GM10248 (cell line): Measurements from ENCODE around the gene RPP21.

Experiments used
- CTCF ChIA-PET: fragments of 300-600 bp; sonication (Branson Sonifier 250); formaldehyde crosslinking; extraction: SDS; loops from one replicate; lab custom pipeline; 2021; ENCODE audit warnings: antibody characterized with exemption; lab: Yijun Ruan, JAX
- POLR2A ChIA-PET: fragments of 350-650 bp; sonication (Branson Sonifier 250); formaldehyde crosslinking; extraction: SDS; loops from one replicate; lab custom pipeline; 2020; ENCODE audit warnings: antibody characterized with exemption; lab: Yijun Ruan, JAX
- DNase-seq: peaks from one replicate; pipeline ENCODE4 v3.0.0; 2012; ENCODE audit errors: extremely low spot score
- CTCF ChIP-seq: IDR thresholded peaks from 2 replicates; pipeline ENCODE4 v1.5.1; 2012; ENCODE audit warnings: mild to moderate bottlenecking, low read depth; ENCODE audit errors: extremely low read depth, missing control alignments, control extremely low read depth

RPP21 gene

DNA sequence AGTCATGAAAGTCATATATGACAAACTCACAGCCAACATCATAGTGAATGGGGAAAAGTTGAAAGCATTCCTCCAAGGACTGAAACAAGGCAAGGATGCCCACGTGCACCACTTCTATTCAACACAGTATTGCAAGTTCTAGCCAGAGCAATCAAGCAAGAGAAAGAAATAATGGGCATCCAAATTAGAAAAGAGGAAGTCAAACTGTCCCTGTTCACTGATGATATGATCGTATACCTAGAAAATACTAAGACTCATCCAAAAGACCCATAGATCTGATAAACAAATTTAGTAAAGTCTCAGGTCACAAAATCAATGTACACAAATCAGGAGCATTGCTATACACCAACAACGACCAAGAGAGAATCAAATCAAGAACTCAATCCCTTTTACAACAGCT, 41.2 kb downstream of the RPP21 start:
- CTCF ChIA-PET = no interaction called here
- POLR2A ChIA-PET = no interaction called here
- no peak for TF ChIP-seq CTCF
- DNase-seq = no peak

DNA sequence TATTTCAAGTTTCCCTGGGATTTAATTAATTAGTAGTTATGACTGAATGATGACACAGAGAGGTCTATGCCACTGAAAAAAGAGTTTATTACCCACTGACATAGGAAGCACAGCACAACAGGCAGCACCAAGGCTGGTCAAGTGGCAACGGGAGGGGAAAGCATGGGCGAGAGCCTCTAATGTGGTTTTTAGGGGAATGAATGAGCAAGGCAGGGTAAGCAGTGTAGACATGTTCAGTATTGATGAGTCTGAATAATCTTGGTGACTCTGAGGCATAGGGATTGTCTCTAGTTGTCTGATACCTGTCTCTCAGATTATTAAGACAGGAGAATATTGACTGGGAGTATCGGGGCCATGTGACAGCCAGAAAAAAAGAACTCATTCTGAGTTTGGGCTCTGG, 46.3 kb downstream of the RPP21 start:
- CTCF ChIA-PET = no interaction called here
- no peak for TF ChIP-seq CTCF
- POLR2A ChIA-PET = no interaction called here
- no peak for DNase-seq

GRCh38 chr6:30394139-30394538, 49.2 kb downstream of the RPP21 start:
- ChIA-PET CTCF (interaction anchor here (1.0 to 1.5 kb wide), 2 partner anchors 17 to 175 kb away, joined by 3 to 5 read pairs; no protein-coding TSS in a partner anchor), POLR2A (no interaction called here)
- DNase-seq = no peak
- TF ChIP-seq CTCF = no peak
